Natural killer cell treated with Interleukin-12 subunit alpha and Interleukin-12 subunit beta and Interleukin-15 and Interleukin-18, amount 100 ng/mL, for 72 hours (primary cell): ENCODE measurements around the gene SPECC1. TPM values are rescaled to one million over a fixed set of nuclear protein-coding genes. Genes with fewer than 3 reads are reported as not detected.

Experiments
- ATAC-seq, 2 donors: fragments of 150-1000 bp; cut with Tn5 transposase in 1 of 2; sonication (Bioruptor Pico), chemical (Tn5 transposase) in 1 of 2; 2 replicates each; pipeline ENCODE4 v1.10.0; 2021
- DNase-seq: peaks from one replicate; pipeline ENCODE4 v3.0.0; 2022; ENCODE audit warnings: low spot score
- H3K27ac Mint-ChIP-seq, 2 donors: 1 replicate in 1 of 2; 2 replicates in 1 of 2; pipeline ENCODE4 v1.8.0; 2022; ENCODE audit warnings: mixed read lengths in 2 of 2, mild to moderate bottlenecking in 1 of 2, moderate library complexity in 1 of 2
- H3K27me3 Mint-ChIP-seq, 2 donors: 1 replicate in 1 of 2; 2 replicates in 1 of 2; pipeline ENCODE4 v1.8.0; 2022; ENCODE audit warnings: mixed read lengths in 2 of 2
- H3K36me3 Mint-ChIP-seq: one replicate; pipeline ENCODE4 v1.8.0; 2022; ENCODE audit warnings: mixed read lengths
- H3K4me1 Mint-ChIP-seq, 2 donors: 1 replicate in 1 of 2; 2 replicates in 1 of 2; pipeline ENCODE4 v1.8.0; 2022; ENCODE audit warnings: low read depth in 2 of 2, mixed read lengths in 2 of 2, mild to moderate bottlenecking in 1 of 2
- H3K4me3 Mint-ChIP-seq: one replicate; pipeline ENCODE4 v1.8.0; 2022; ENCODE audit warnings: mixed read lengths
- H3K9me3 Mint-ChIP-seq: 2 replicates; pipeline ENCODE4 v1.8.0; 2022; ENCODE audit warnings: mixed read lengths
- total RNA-seq, 2 donors: library from RNA; stranded (reverse); gene quantifications; one replicate each; pipeline ENCODE4 v1.2.3, GENCODE V29; 2022

The SPECC1 gene
- total RNA-seq, 2 donors from 2014 or later = 27.6 to 28.1 TPM

- Mint-ChIP-seq H3K27me3 (no peaks in the 10 kb centered on the region), H3K4me1 (peaks cover 4 to 6% of the 10 kb centered on the region in 2 donors), H3K4me3 (no peak overlapping the region), H3K9me3 (no peaks in the 10 kb centered on the region), H3K27ac (no peak overlapping the region), H3K36me3 (no peaks in the 10 kb centered on the region)
- no peak for ATAC-seq
- no peak for DNase-seq
Observed at GRCh38 chr17:20125724-20126123, 116.6 kb downstream of the SPECC1 start.

GRCh38 chr17:20127360-20128035, 118.3 kb downstream of the SPECC1 start:
- H3K4me1 Mint-ChIP-seq = no peaks in the 10 kb centered on the region
- no peak overlapping the region for H3K4me3 Mint-ChIP-seq
- DNase-seq (no peak), ATAC-seq (no peak)
- H3K27ac Mint-ChIP-seq = no peak overlapping the region
- H3K36me3 Mint-ChIP-seq = no peaks in the 10 kb centered on the region
- H3K27me3 Mint-ChIP-seq = no peaks in the 10 kb centered on the region
- H3K9me3 Mint-ChIP-seq = no peaks in the 10 kb centered on the region

GRCh38 chr17:20128036-20128667, 119.0 kb downstream of the SPECC1 start:
- H3K36me3 Mint-ChIP-seq = no peaks in the 10 kb centered on the region
- H3K27me3 Mint-ChIP-seq = no peaks in the 10 kb centered on the region
- no peak for DNase-seq
- no peak overlapping the region for H3K27ac Mint-ChIP-seq
- H3K9me3 Mint-ChIP-seq = no peaks in the 10 kb centered on the region
- ATAC-seq = no peak
- H3K4me3 Mint-ChIP-seq = no peak overlapping the region
- H3K4me1 Mint-ChIP-seq = no peaks in the 10 kb centered on the region

- no peak for ATAC-seq
- Mint-ChIP-seq H3K4me3 (no peak overlapping the region), H3K4me1 (peaks cover 0 to 3% of the 10 kb centered on the region in 2 donors), H3K27ac (no peak overlapping the region), H3K27me3 (no peaks in the 10 kb centered on the region), H3K36me3 (no peaks in the 10 kb centered on the region), H3K9me3 (no peaks in the 10 kb centered on the region)
- DNase-seq = no peak
Observed at GRCh38 chr17:20133517-20133916, 124.4 kb downstream of the SPECC1 start.

- Mint-ChIP-seq H3K4me3 (no peak overlapping the region), H3K36me3 (no peaks in the 10 kb centered on the region), H3K27me3 (no peaks in the 10 kb centered on the region), H3K27ac (no peak overlapping the region), H3K4me1 (peaks cover 0 to 3% of the 10 kb centered on the region in 2 donors), H3K9me3 (no peaks in the 10 kb centered on the region)
- DNase-seq (no peak), ATAC-seq (no peak)
Observed at GRCh38 chr17:20141198-20141972, 132.2 kb downstream of the SPECC1 start.

- ATAC-seq = no peak
- Mint-ChIP-seq H3K4me1 (peaks cover 0 to 3% of the 10 kb centered on the region in 2 donors), H3K9me3 (no peaks in the 10 kb centered on the region), H3K36me3 (no peaks in the 10 kb centered on the region), H3K4me3 (no peak overlapping the region), H3K27ac (no peak overlapping the region), H3K27me3 (no peaks in the 10 kb centered on the region)
- DNase-seq = no peak
Observed at GRCh38 chr17:20142268-20142667, 133.1 kb downstream of the SPECC1 start.

GRCh38 chr17:20143740-20144139, 134.6 kb downstream of the SPECC1 start:
- no peak overlapping the region for H3K27ac Mint-ChIP-seq
- no peaks in the 10 kb centered on the region for H3K27me3 Mint-ChIP-seq
- H3K9me3 Mint-ChIP-seq = no peaks in the 10 kb centered on the region
- no peak overlapping the region for H3K4me3 Mint-ChIP-seq
- no peak for DNase-seq
- H3K4me1 Mint-ChIP-seq = peaks cover 0 to 3% of the 10 kb centered on the region in 2 donors
- no peak for ATAC-seq
- no peaks in the 10 kb centered on the region for H3K36me3 Mint-ChIP-seq

GRCh38 chr17:20145567-20145966, 136.4 kb downstream of the SPECC1 start:
- H3K9me3 Mint-ChIP-seq = no peaks in the 10 kb centered on the region
- DNase-seq = no peak
- H3K4me3 Mint-ChIP-seq = no peak overlapping the region
- H3K27ac Mint-ChIP-seq = no peak overlapping the region
- no peaks in the 10 kb centered on the region for H3K27me3 Mint-ChIP-seq
- H3K36me3 Mint-ChIP-seq = no peaks in the 10 kb centered on the region
- ATAC-seq = no peak
- peaks cover 0 to 3% of the 10 kb centered on the region in 2 donors for H3K4me1 Mint-ChIP-seq

GRCh38 chr17:20149251-20149650, 140.1 kb downstream of the SPECC1 start:
- Mint-ChIP-seq H3K27ac (no peak overlapping the region), H3K4me1 (peaks cover 0 to 3% of the 10 kb centered on the region in 2 donors), H3K27me3 (no peaks in the 10 kb centered on the region), H3K9me3 (no peaks in the 10 kb centered on the region), H3K36me3 (no peaks in the 10 kb centered on the region), H3K4me3 (no peak overlapping the region)
- no peak for DNase-seq
- no peak for ATAC-seq

- Mint-ChIP-seq H3K27ac (no peak overlapping the region), H3K4me3 (no peak overlapping the region), H3K9me3 (no peaks in the 10 kb centered on the region), H3K36me3 (no peaks in the 10 kb centered on the region), H3K4me1 (peaks cover 0 to 4% of the 10 kb centered on the region in 2 donors), H3K27me3 (no peaks in the 10 kb centered on the region)
- ATAC-seq (no peak), DNase-seq (no peak)
Observed at GRCh38 chr17:20151174-20151573, 142.0 kb downstream of the SPECC1 start.

- Mint-ChIP-seq H3K4me3 (no peak overlapping the region), H3K9me3 (no peaks in the 10 kb centered on the region), H3K27me3 (no peaks in the 10 kb centered on the region), H3K36me3 (no peaks in the 10 kb centered on the region), H3K4me1 (peaks cover 5 to 7% of the 10 kb centered on the region in 2 donors), H3K27ac (no peak overlapping the region)
- no peak for ATAC-seq
- DNase-seq = no peak
Observed at GRCh38 chr17:20153231-20153630, 144.1 kb downstream of the SPECC1 start.

- no peaks in the 10 kb centered on the region for H3K27me3 Mint-ChIP-seq
- H3K4me1 Mint-ChIP-seq = peaks cover 5 to 7% of the 10 kb centered on the region in 2 donors
- H3K36me3 Mint-ChIP-seq = no peaks in the 10 kb centered on the region
- H3K4me3 Mint-ChIP-seq = no peak overlapping the region
- ATAC-seq (no peak), DNase-seq (no peak)
- no peaks in the 10 kb centered on the region for H3K9me3 Mint-ChIP-seq
- no peak overlapping the region for H3K27ac Mint-ChIP-seq
Observed at GRCh38 chr17:20154286-20155000, 145.3 kb downstream of the SPECC1 start.

- H3K27me3 Mint-ChIP-seq = no peaks in the 10 kb centered on the region
- H3K36me3 Mint-ChIP-seq = no peaks in the 10 kb centered on the region
- H3K4me1 Mint-ChIP-seq = peaks cover 5 to 7% of the 10 kb centered on the region in 2 donors
- peak; percentile 99 for ATAC-seq
- H3K27ac Mint-ChIP-seq = no peak overlapping the region
- no peaks in the 10 kb centered on the region for H3K9me3 Mint-ChIP-seq
- peak; percentile 100 for DNase-seq
- H3K4me3 Mint-ChIP-seq = no peak overlapping the region
Observed at GRCh38 chr17:20155258-20156195, 146.4 kb downstream of the SPECC1 start.
